Astrocyte of the spinal cord (primary cell): ENCODE data around the gene MSMO1.

Source experiments
- DNase-seq: peaks from one replicate; pipeline ENCODE4 v3.0.0; 2011; ENCODE audit warnings: low read depth, low spot score
- H3K4me3 ChIP-seq: 2 replicates; pipeline ENCODE4 v1.5.1; 2011; ENCODE audit warnings: low read depth, mild to moderate bottlenecking, low read length, moderate library complexity
- CTCF ChIP-seq: IDR thresholded peaks from 2 replicates; pipeline ENCODE4 v1.5.1; 2012; ENCODE audit warnings: low read depth, mild to moderate bottlenecking, low read length, inconsistent platforms
- in situ Hi-C: cut with HindIII; loops from 2 replicates; pipeline ENCODE4 v1.10.0; 2017; ENCODE audit warnings: low sequenced_read_pairs

Gene MSMO1

DNA sequence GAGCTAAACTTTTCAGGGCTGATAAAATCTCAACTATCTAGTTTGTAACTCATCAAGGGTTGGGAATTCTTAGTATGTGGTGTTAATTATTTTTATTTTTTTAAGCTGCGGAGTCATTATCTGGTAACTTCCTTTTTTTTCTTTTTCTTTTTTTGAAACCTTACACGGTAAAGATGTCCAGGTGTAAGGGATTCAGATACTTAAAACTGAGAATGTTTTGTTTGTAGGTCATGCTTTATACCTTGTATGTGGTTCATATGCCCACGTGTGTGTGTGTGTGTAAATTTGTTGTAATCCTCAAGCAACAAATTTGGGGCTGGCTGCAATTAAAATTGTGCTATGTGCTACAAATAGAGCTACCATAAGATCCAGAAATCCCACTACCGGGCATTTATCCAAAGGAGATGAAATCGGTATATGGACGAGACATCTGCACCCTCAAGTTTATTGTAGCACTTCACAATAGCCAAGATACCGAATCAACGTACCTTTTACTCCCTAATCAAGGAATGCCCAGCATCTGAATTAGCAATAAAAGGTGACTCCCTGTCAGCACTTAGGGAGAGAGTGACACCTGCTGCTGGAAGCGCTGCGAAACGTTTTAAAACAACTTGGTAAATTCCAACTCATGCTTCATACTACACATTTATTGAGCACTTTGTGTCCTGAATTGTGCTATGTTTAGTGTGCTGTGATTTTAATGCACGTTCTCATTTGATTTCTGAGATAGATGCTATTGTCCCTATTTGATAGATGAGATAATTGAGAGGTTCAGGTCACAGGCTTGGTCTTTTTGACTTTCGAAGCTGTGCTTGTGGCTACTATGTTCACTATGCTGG, 16.1 kb downstream of the MSMO1 start:
- no peak overlapping the region for H3K4me3 ChIP-seq
- peak; percentile 42 for TF ChIP-seq CTCF
- in situ Hi-C loops, result no loop called here
- peak; percentile 31 for DNase-seq

DNA sequence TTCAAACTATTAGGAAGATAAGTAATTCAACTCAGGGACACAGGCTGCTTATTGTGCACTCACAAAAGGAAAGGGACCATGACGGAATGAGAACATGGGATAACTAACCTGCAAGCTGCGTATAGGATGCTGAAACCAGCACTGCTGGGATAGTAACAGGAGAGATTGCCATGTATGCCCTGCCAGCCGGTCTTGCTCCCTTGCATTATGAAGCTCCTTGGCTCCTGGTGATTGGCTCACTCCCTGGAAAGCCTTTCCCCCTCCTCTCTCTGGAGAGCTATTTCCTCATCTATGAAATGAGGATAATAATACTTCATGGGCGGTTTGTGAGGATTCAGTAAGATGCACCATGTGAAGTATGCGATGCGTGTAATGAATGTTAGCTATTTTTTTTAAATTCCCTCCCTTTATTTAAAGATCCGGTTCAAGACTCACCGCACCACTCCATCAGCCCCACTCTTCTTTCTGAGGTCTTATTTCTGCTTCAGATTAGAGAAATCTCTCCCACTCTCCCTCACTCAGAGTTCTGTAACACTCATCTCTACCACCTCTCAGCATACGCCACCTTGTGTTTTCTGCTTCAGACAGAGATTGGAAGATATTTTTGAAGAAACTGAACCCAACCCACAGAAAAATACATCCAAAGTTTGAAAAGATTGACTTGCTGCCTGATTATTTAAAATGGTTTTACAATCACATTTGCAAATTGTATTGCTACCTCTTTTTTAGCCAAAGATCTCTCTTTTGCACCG, 18.4 kb downstream of the MSMO1 start:
- in situ Hi-C loops, result no loop called here
- no peak overlapping the region for H3K4me3 ChIP-seq
- peak; percentile 15 for DNase-seq
- TF ChIP-seq CTCF, result peak; percentile 32

- no peak for TF ChIP-seq CTCF
- in situ Hi-C loops, result no loop called here
- H3K4me3 ChIP-seq, result no peak overlapping the region
- no peak for DNase-seq
Measured at GRCh38 chr4:165347647-165348569, 20.4 kb downstream of the MSMO1 start.

DNA sequence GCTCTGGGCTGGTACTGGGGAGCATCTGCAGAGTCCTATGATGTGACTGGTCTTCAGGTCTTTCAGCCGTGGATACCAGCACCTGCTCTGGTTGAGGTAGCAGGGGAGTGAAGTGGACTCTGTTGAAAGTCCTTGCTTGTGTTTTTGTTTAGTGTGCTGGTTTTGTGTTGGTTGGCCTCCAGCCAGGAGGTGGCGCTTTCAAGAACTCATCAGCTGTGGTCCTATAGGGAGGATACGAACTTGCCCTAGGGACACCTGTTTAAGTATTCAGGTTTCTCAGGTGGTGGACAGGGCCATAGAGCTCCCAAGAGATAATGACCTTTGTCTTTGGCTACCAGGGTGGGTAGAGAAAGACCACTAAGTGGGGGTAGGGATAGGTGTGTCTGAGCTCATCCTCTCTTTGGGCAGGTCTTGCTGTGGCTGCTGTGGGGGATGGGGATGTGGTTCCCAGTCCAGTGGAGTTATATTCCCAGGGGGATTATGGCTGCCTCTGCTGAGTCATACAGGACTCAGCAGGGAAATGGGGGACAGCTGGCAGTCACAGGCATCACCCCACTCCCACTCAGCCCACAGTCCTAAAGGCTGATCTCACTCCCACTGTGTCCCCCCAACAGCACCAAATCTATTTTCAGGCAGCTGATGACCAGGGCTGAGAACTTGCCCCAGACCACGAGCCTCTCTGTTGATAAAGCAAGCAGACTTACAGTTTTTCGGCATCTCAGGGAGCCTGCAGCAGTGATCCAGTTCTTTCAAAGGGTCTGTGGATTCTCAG, 24.1 kb downstream of the MSMO1 start:
- TF ChIP-seq CTCF, result no peak
- in situ Hi-C loops, result no loop called here
- no peak overlapping the region for H3K4me3 ChIP-seq
- no peak for DNase-seq

DNA sequence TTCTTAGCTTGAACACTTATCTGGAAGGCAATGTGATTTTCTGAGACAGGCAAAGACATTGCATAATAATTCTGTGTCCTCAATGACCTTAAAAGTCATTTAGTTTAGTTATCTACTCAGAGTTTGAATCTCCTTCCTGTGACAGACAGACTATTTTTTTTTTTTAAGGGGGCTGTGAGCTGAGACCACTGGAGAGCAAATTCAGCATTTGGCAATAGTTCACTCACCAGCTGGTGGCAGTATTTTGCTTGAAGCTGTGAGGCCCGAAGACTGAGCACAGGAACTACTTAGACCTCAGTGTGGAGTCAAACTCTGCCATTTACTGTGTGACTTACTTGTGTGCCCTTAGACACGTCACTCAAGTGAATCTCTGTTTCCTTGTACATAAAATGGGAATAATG, 28.4 kb downstream of the MSMO1 start:
- TF ChIP-seq CTCF, result peak; percentile 70
- H3K4me3 ChIP-seq, result no peak overlapping the region
- in situ Hi-C loops, result no loop called here
- DNase-seq, result peak; percentile 59
